Ovary (tissue), 3 donors: ENCODE measurements around the gene USP10.

Experiments
- CTCF ChIP-seq, 3 donors: fragments of 450-650 bp in 2 of 3; fragments of 200-600 bp in 1 of 3; IDR thresholded peaks; one replicate each; pipeline versions ENCODE4 v1.5.1 to v1.8.0; 2016 to 2022; ENCODE audit warnings: antibody characterized with exemption in 3 of 3, mild to moderate bottlenecking in 1 of 3
- EP300 ChIP-seq: sonication (generic); formaldehyde crosslinking; IDR thresholded peaks from one replicate; pipeline ENCODE4 v1.6.1; 2017; ENCODE audit warnings: antibody characterized with exemption
- POLR2A ChIP-seq: fragments of 450-650 bp; IDR thresholded peaks from one replicate; pipeline ENCODE4 v1.6.1; 2017; ENCODE audit warnings: antibody characterized with exemption, mild to moderate bottlenecking, moderate library complexity
- donor health status: DM: no; HTN: no; CAD: no.

- TF ChIP-seq POLR2A (no peak), CTCF (IDR thresholded peaks at IDR 0.05) (no peak), EP300 (no peak)
Observed at GRCh38 chr16:84806256-84806889, 106.6 kb downstream of the USP10 start.
